Loucy (cell line): ENCODE measurements around the gene SELENOI.

Experiments used
- EZH2phosphoT487 ChIP-seq: fragments of 200-600 bp; IDR thresholded peaks from 2 replicates; pipeline ENCODE4 v1.6.1; 2018; ENCODE audit warnings: antibody characterized with exemption, mild to moderate bottlenecking, moderate library complexity, borderline replicate concordance
- TF ChIP-seq, protein P1 (sequence below): fragments of 200-600 bp; sonication (generic); conservative IDR thresholded peaks from 2 replicates; pipeline ENCODE4 v1.5.1; 2014; ENCODE audit warnings: mild to moderate bottlenecking, antibody characterized with exemption, low read length

DNA sequence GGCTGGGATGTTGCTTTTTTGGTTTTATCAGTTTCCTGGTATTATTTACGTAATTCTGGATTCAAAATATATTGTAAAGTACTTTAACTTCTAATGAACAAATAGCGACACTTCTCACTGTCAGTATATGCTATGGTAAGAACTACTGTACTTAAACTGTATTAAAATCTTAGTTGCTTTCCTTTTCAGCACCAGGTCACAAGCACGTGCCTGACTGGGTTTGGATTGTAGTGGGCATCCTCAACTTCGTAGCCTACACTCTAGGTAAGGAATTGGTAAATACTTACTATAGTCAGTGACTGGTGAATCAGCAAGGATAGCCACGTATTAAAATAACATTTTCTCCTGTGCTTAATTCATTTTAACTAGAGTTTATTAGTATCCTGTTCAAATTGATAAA, 21.0 kb downstream of the SELENOI start:
- TF ChIP-seq, protein P1, sequence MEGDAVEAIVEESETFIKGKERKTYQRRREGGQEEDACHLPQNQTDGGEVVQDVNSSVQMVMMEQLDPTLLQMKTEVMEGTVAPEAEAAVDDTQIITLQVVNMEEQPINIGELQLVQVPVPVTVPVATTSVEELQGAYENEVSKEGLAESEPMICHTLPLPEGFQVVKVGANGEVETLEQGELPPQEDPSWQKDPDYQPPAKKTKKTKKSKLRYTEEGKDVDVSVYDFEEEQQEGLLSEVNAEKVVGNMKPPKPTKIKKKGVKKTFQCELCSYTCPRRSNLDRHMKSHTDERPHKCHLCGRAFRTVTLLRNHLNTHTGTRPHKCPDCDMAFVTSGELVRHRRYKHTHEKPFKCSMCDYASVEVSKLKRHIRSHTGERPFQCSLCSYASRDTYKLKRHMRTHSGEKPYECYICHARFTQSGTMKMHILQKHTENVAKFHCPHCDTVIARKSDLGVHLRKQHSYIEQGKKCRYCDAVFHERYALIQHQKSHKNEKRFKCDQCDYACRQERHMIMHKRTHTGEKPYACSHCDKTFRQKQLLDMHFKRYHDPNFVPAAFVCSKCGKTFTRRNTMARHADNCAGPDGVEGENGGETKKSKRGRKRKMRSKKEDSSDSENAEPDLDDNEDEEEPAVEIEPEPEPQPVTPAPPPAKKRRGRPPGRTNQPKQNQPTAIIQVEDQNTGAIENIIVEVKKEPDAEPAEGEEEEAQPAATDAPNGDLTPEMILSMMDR: no peak
- no peak for TF ChIP-seq EZH2phosphoT487
